Progenitor cell of endocrine pancreas (in vitro differentiated cells): ENCODE results near the gene CDHR3. TPM values are rescaled to one million over a fixed set of nuclear protein-coding genes. Genes with fewer than 3 reads are reported as not detected.

Experiments used
- DNase-seq: peaks from one replicate; pipeline ENCODE4 v3.0.0; 2021; ENCODE audit warnings: low spot score; ENCODE audit not compliant: unreplicated experiment
- H3K27ac Mint-ChIP-seq: 2 replicates; pipeline ENCODE4 v1.8.0; 2021; ENCODE audit warnings: mild to moderate bottlenecking, moderate library complexity, mixed read lengths
- H3K27me3 Mint-ChIP-seq: 2 replicates; pipeline ENCODE4 v1.8.0; 2021; ENCODE audit warnings: mixed read lengths
- H3K36me3 Mint-ChIP-seq: 2 replicates; pipeline ENCODE4 v1.8.0; 2022; ENCODE audit warnings: mixed read lengths; ENCODE audit not compliant: insufficient read depth
- H3K4me1 Mint-ChIP-seq: 2 replicates; pipeline ENCODE4 v1.8.0; 2021; ENCODE audit warnings: low read depth, mixed read lengths
- H3K4me3 Mint-ChIP-seq: 2 replicates; pipeline ENCODE4 v1.8.0; 2021; ENCODE audit warnings: low read depth, mild to moderate bottlenecking, moderate library complexity, mixed read lengths
- H3K9me3 Mint-ChIP-seq: 2 replicates; pipeline ENCODE4 v1.8.0; 2021; ENCODE audit warnings: low read depth, mixed read lengths
- total RNA-seq: library from RNA; stranded (reverse); gene quantifications from 2 replicates; pipeline ENCODE4 v1.2.1, GENCODE V29; 2021
- TF ChIP-seq, protein P1 (sequence below): fragments of 200-600 bp; sonication (generic); IDR thresholded peaks from one replicate; pipeline ENCODE4 v1.5.0; 2021; ENCODE audit warnings: antibody characterized with exemption, mild to moderate bottlenecking; ENCODE audit not compliant: unreplicated experiment

Gene CDHR3
- total RNA-seq, 1 donor from 2014 or later: 15.7 TPM

DNA sequence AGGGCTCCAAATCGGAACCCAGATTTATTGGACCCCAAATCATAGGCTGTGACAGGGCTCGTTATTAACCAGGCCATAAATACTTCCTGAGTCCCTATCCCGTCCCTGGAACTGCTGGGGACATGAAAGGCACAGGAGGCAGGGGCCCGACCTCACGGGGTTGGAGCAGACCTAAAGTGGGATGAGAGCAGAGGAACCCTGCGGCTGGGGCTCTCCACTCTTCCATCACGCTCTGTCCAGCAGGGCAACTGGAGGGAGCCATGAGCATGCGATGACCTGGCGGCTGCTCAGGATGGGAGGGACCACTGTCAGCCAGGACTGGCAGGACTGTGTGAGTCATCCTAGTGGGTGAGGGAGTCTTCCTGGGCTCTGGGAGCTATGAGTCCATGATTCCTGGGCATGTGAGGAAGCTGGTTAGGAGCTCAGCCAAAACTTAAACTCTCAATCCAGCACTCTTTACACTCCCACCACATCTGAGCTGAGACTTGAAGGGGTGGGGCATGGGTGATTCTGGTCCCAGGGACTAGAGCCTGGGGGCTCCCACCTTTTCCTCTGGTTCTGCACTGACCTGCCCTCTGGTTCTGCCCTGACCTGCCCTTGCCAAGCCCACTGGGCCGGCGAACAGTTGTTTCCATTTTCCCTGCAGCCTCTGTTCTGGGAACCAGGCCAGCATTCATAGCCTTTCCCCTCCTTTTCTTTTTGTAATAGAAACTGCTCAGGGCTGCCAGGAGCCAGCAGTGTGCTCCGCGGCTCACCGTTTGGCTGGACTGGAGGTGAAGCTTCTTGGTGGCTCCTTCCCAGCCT is 101.9 kb downstream of the CDHR3 start:
- DNase-seq: no peak
- H3K4me1 Mint-ChIP-seq: peaks cover 19% of the 10 kb centered on the region
- H3K27me3 Mint-ChIP-seq: peaks cover 13% of the 10 kb centered on the region
- H3K4me3 Mint-ChIP-seq: no peak overlapping the region
- H3K27ac Mint-ChIP-seq: no peak overlapping the region
- peaks cover 4% of the 10 kb centered on the region for H3K9me3 Mint-ChIP-seq
- TF ChIP-seq, protein P1, sequence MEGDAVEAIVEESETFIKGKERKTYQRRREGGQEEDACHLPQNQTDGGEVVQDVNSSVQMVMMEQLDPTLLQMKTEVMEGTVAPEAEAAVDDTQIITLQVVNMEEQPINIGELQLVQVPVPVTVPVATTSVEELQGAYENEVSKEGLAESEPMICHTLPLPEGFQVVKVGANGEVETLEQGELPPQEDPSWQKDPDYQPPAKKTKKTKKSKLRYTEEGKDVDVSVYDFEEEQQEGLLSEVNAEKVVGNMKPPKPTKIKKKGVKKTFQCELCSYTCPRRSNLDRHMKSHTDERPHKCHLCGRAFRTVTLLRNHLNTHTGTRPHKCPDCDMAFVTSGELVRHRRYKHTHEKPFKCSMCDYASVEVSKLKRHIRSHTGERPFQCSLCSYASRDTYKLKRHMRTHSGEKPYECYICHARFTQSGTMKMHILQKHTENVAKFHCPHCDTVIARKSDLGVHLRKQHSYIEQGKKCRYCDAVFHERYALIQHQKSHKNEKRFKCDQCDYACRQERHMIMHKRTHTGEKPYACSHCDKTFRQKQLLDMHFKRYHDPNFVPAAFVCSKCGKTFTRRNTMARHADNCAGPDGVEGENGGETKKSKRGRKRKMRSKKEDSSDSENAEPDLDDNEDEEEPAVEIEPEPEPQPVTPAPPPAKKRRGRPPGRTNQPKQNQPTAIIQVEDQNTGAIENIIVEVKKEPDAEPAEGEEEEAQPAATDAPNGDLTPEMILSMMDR: no peak
- no peaks in the 10 kb centered on the region for H3K36me3 Mint-ChIP-seq

GRCh38 chr7:106065575-106066500 is 102.8 kb downstream of the CDHR3 start:
- H3K27me3 Mint-ChIP-seq: peaks cover 13% of the 10 kb centered on the region
- H3K4me1 Mint-ChIP-seq: peaks cover 19% of the 10 kb centered on the region
- peaks cover 4% of the 10 kb centered on the region for H3K9me3 Mint-ChIP-seq
- no peak for DNase-seq
- peak overlapping the region; percentile 8 for H3K4me3 Mint-ChIP-seq
- TF ChIP-seq, protein P1: no peak
- no peak overlapping the region for H3K27ac Mint-ChIP-seq
- H3K36me3 Mint-ChIP-seq: no peaks in the 10 kb centered on the region

GRCh38 chr7:106067678-106068077 is 104.6 kb downstream of the CDHR3 start:
- TF ChIP-seq, protein P1: no peak
- no peaks in the 10 kb centered on the region for H3K36me3 Mint-ChIP-seq
- no peak overlapping the region for H3K27ac Mint-ChIP-seq
- H3K4me1 Mint-ChIP-seq: peaks cover 30% of the 10 kb centered on the region
- H3K4me3 Mint-ChIP-seq: no peak overlapping the region
- peaks cover 13% of the 10 kb centered on the region for H3K27me3 Mint-ChIP-seq
- no peaks in the 10 kb centered on the region for H3K9me3 Mint-ChIP-seq
- DNase-seq: no peak

- Mint-ChIP-seq H3K27me3 (peaks cover 8% of the 10 kb centered on the region), H3K4me1 (peaks cover 23% of the 10 kb centered on the region), H3K4me3 (no peak overlapping the region), H3K9me3 (no peaks in the 10 kb centered on the region), H3K36me3 (no peaks in the 10 kb centered on the region), H3K27ac (no peak overlapping the region)
- TF ChIP-seq, protein P1: no peak
- DNase-seq: no peak
Observed at GRCh38 chr7:106068538-106068961, 105.5 kb downstream of the CDHR3 start.

GRCh38 chr7:106068986-106069385 is 105.9 kb downstream of the CDHR3 start:
- no peak for DNase-seq
- H3K27me3 Mint-ChIP-seq: peaks cover 12% of the 10 kb centered on the region
- no peaks in the 10 kb centered on the region for H3K36me3 Mint-ChIP-seq
- TF ChIP-seq, protein P1: no peak
- no peaks in the 10 kb centered on the region for H3K9me3 Mint-ChIP-seq
- no peak overlapping the region for H3K27ac Mint-ChIP-seq
- no peak overlapping the region for H3K4me3 Mint-ChIP-seq
- peaks cover 23% of the 10 kb centered on the region for H3K4me1 Mint-ChIP-seq
